Astrocyte of the spinal cord (primary cell): Measurements from ENCODE around the gene BCL3.
"Not testable (repeated sequence)": the region's sequence is repeated elsewhere in the genome, so short reads cannot be mapped to it uniquely, and the experiment has no call there.

ENCODE experiments used
- DNase-seq: peaks from one replicate; pipeline ENCODE4 v3.0.0; 2011; ENCODE audit warnings: low read depth, low spot score
- H3K4me3 ChIP-seq: 2 replicates; pipeline ENCODE4 v1.5.1; 2011; ENCODE audit warnings: low read depth, mild to moderate bottlenecking, low read length, moderate library complexity
- CTCF ChIP-seq: IDR thresholded peaks from 2 replicates; pipeline ENCODE4 v1.5.1; 2012; ENCODE audit warnings: low read depth, mild to moderate bottlenecking, low read length, inconsistent platforms
- in situ Hi-C: cut with HindIII; loops from 2 replicates; pipeline ENCODE4 v1.10.0; 2017; ENCODE audit warnings: low sequenced_read_pairs

Gene BCL3

DNA sequence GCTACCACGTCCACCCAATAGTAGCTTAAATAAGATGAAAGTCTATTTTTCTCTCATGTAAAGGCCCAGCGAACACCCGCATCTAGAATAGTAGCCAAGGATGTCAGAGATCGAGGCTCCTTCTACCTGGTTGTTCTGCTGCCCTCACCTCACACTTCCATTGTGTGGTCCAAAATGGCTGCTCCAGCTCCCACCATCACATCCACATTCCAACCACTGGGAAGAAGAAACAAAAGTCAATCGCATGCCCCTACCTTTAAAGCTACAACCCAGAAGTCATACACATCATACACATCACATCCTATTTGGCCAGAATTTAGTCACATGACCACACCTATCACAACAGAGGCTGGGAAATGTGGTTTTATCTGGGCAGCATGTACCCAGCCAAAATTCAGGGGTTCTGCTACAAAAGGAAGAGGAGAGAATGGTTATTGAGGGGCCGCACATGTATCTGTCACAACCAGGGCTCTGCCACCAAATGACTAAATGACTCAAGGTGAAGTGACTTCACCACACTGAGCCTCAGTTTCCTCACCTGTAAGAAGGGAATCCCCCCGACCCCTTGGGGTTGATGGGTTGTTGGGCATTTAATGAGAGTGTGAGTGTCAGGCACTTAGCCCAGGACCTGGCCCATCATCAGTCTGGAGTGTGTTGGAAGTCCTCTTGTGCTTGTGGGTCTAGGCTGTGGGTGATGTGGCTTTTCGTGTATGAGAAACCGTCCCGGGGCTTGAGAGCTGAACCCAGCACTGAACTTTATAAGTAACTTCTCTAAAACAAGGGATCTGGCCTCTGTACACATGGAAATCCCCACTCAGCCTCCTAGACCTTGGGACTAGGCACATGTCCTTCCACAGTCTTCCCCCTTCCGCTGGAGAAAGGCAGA lies 19.0 kb downstream of the BCL3 start:
- in situ Hi-C loops: no loop called here
- no peak for DNase-seq
- no peak overlapping the region for H3K4me3 ChIP-seq
- no peak for TF ChIP-seq CTCF

- in situ Hi-C loops: no loop called here
- TF ChIP-seq CTCF: peak; percentile 72
- peak; percentile 93 for DNase-seq
- no peak overlapping the region for H3K4me3 ChIP-seq
Measured at GRCh38 chr19:44770550-44771257, 22.2 kb downstream of the BCL3 start.

GRCh38 chr19:44772144-44772543 lies 23.6 kb downstream of the BCL3 start:
- DNase-seq, in situ Hi-C loops, H3K4me3 ChIP-seq: not testable (repeated sequence)

DNA sequence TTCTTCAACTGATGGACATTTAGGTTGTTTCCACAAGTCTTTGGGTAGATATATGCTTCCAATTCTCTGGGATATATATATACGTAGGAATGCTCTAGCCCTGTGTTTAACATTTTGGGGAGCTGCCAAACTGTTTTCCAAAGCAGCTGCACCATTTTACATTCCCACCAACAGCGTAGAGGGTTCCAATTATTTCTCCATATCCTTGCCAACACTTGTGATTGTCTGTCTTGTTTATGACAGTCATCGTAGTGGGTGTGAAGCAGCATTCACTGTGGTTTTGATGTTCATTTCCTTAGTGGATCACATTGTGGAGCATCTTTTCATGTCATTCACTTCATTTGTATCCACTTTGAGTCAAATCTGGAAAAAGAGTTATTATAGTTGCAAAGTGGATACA lies 24.5 kb downstream of the BCL3 start:
- no peak for DNase-seq
- no peak overlapping the region for H3K4me3 ChIP-seq
- in situ Hi-C loops: no loop called here
- no peak for TF ChIP-seq CTCF

DNA sequence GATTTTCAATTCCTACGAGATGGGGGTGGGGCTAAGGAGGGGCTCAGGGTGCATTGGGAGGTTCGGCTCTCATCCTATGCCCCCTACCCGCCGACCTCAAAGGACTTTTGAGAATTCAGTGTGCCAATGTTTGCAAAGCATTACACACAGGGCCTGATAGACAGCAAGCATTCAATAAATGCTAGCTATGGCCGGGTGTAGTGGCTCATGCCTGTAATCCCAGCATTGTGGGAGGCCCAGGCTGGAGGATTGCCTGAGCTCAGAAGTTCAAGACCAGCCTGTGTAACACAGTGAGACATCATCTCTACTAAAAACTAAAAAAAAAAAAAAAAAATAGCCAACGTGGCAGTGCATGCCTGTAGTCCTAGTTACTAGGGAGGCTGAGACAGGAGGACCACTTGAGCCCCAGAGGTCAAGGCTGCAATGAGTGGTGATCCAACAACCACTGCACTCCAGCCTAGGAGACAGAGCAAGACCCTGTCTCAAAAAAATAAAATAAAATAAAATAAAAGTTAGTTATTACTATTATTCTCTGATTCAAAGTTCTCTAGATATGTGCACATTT lies 27.2 kb downstream of the BCL3 start:
- H3K4me3 ChIP-seq: no peak overlapping the region
- DNase-seq: no peak
- no peak for TF ChIP-seq CTCF
- in situ Hi-C loops: no loop called here

DNA sequence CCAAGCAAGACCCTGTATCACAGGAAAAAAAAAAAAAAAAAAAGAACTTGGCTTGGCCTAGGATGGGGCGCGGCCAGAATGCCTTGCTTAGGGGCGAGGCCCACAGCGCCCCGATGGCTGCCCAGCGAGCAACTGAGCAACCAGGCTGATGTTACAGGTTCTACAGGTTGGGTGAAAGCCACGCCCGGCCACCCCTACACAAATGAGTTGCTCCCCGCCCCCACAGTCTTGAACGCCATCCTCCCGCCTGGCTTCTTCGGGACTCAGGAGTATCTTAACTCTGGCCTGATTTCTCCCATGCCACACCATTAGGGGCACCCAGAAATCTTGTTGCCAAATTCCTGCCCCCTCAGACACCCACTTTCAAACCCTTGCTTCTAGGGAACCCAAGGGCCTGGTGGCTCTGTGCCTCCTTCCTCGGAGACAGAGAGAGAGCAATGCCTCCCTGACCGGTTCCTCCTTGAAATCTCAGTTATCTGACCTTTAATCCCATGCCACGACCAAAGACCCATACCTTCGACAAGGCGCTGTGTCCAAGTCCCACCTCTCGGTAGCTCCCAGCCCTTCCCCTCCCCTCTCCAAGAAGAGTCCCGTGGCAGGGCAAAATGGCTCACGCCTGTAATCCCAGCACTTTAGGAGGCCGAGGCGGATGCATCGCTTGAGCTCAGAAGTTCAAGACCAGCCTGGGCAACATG lies 28.0 kb downstream of the BCL3 start:
- in situ Hi-C loops: no loop called here
- H3K4me3 ChIP-seq: no peak overlapping the region
- no peak for TF ChIP-seq CTCF
- DNase-seq: no peak
